IMR-90 (cell line): ENCODE data around the gene COL13A1. TPM values are rescaled to one million over a fixed set of nuclear protein-coding genes. Genes with fewer than 3 reads are reported as not detected.

Experiments
- ATAC-seq: fragments of 200-7000 bp; cut with Tn5 transposase; 2 replicates; pipeline ENCODE4 v1.9.1; 2020; ENCODE audit warnings: low read depth, mild to moderate bottlenecking, moderate library complexity
- BruUV-seq: library from RNA; stranded (reverse); fragments of 400-500 nt; replicated peaks from 2 replicates; lab custom pipeline; 2021; lab: Mats Ljungman, UMichigan
- CTCF ChIA-PET: fragments of 300-600 bp; formaldehyde crosslinking; extraction: SDS; loops from one replicate; lab custom pipeline; 2021; ENCODE audit warnings: antibody characterized with exemption; lab: Yijun Ruan, JAX
- POLR2A ChIA-PET: fragments of 300-600 bp; sonication (Branson Sonifier 250); formaldehyde crosslinking; loops from one replicate; lab custom pipeline; 2022; ENCODE audit warnings: antibody characterized with exemption; ENCODE audit not compliant: unreplicated experiment; lab: Charles Lee
- DNase-seq: peaks from one replicate; pipeline ENCODE4 v3.0.0; 2013
- H2AFZ ChIP-seq: replicated peaks from 2 replicates; pipeline ENCODE3; 2013; ENCODE audit warnings: low read length, mild to moderate bottlenecking; ENCODE audit not compliant: poor library complexity
- H2AK5ac ChIP-seq: 2 replicates; pipeline ENCODE4 v1.6.1; 2013; ENCODE audit warnings: low read depth, low read length, inconsistent platforms
- H2AK9ac ChIP-seq: replicated peaks from 2 replicates; pipeline ENCODE3; 2013; ENCODE audit warnings: mild to moderate bottlenecking, low read depth, low read length, moderate library complexity; ENCODE audit not compliant: poor library complexity
- H2BK120ac ChIP-seq: 2 replicates; pipeline ENCODE4 v1.6.1; 2013; ENCODE audit warnings: low read depth, low read length, inconsistent platforms
- H2BK15ac ChIP-seq: 3 replicates; pipeline ENCODE4 v1.6.1; 2013; ENCODE audit warnings: low read depth, low read length, inconsistent platforms
- H2BK20ac ChIP-seq: 2 replicates; pipeline ENCODE4 v1.6.1; 2013; ENCODE audit warnings: low read depth, mild to moderate bottlenecking, inconsistent platforms, low read length, moderate library complexity
- H2BK5ac ChIP-seq: 2 replicates; pipeline ENCODE4 v1.6.1; 2013; ENCODE audit warnings: mild to moderate bottlenecking, low read depth, low read length, inconsistent platforms; ENCODE audit not compliant: poor library complexity, severe bottlenecking
- H3K14ac ChIP-seq: replicated peaks from 2 replicates; pipeline ENCODE4 v1.6.1; 2013; ENCODE audit warnings: low read depth, low read length, inconsistent platforms
- H3K18ac ChIP-seq: 2 replicates; pipeline ENCODE4 v1.6.1; 2013; ENCODE audit warnings: low read depth, low read length, control low read depth
- H3K23ac ChIP-seq: 2 replicates; pipeline ENCODE4 v1.6.1; 2013; ENCODE audit warnings: low read depth, low read length, inconsistent platforms
- H3K27ac ChIP-seq: 2 replicates; pipeline ENCODE4 v1.5.1; 2013; ENCODE audit warnings: mild to moderate bottlenecking, control low read depth, low read length; ENCODE audit not compliant: insufficient read depth
- H3K27me3 ChIP-seq: 2 replicates; pipeline ENCODE4 v1.6.1; 2013; ENCODE audit warnings: low read length; ENCODE audit not compliant: control insufficient read depth, insufficient read depth
- H3K36me3 ChIP-seq: 2 replicates; pipeline ENCODE4 v1.6.1; 2013; ENCODE audit warnings: low read length, mixed read lengths; ENCODE audit not compliant: control insufficient read depth, insufficient read depth
- H3K4ac ChIP-seq: 2 replicates; pipeline ENCODE4 v1.6.1; 2013; ENCODE audit warnings: low read depth, low read length, inconsistent platforms
- H3K4me1 ChIP-seq: 2 replicates; pipeline ENCODE4 v1.6.1; 2013; ENCODE audit warnings: low read length, mixed read lengths; ENCODE audit not compliant: control insufficient read depth, insufficient read depth
- H3K4me2 ChIP-seq: 2 replicates; pipeline ENCODE4 v1.6.1; 2013; ENCODE audit warnings: low read depth, mild to moderate bottlenecking, control low read depth, low read length, moderate library complexity
- H3K4me3 ChIP-seq: 2 replicates; pipeline ENCODE4 v1.5.1; 2013; ENCODE audit warnings: low read depth, mild to moderate bottlenecking, control low read depth, low read length, moderate library complexity; ENCODE audit not compliant: insufficient read depth
- H3K56ac ChIP-seq: 2 replicates; pipeline ENCODE4 v1.6.1; 2013; ENCODE audit warnings: low read length, inconsistent platforms; ENCODE audit not compliant: insufficient read depth; ENCODE audit errors: extremely low read depth
- H3K79me1 ChIP-seq, 2 experiments: 2 replicates each; pipeline ENCODE4 v1.6.1; 2013; ENCODE audit warnings: low read length in 2 of 2, inconsistent platforms in 1 of 2, low read depth in 1 of 2
- H3K9ac ChIP-seq: 2 replicates; pipeline ENCODE4 v1.6.1; 2013; ENCODE audit warnings: low read depth, low read length, control low read depth
- H3K9me1 ChIP-seq: 2 replicates; pipeline ENCODE4 v1.6.1; 2013; ENCODE audit warnings: low read length, inconsistent platforms; ENCODE audit not compliant: insufficient read depth
- H3K9me3 ChIP-seq: 2 replicates; pipeline ENCODE4 v1.6.1; 2013; ENCODE audit warnings: low read length; ENCODE audit not compliant: control insufficient read depth, insufficient read depth
- H4K20me1 ChIP-seq: 2 replicates; pipeline ENCODE4 v1.6.1; 2013; ENCODE audit warnings: low read length, inconsistent platforms; ENCODE audit not compliant: insufficient read depth
- H4K5ac ChIP-seq: 2 replicates; pipeline ENCODE4 v1.6.1; 2013; ENCODE audit warnings: mild to moderate bottlenecking, low read depth, low read length, control low read depth
- H4K8ac ChIP-seq, 2 experiments: 2 replicates each; pipeline ENCODE4 v1.6.1; 2013; ENCODE audit warnings: low read depth in 2 of 2, low read length in 2 of 2, control low read depth in 1 of 2, inconsistent platforms in 1 of 2
- H4K91ac ChIP-seq: 2 replicates; pipeline ENCODE4 v1.6.1; 2013; ENCODE audit warnings: low read depth, low read length, inconsistent platforms; ENCODE audit not compliant: insufficient read depth
- POLR2A ChIP-seq: IDR thresholded peaks from 2 replicates; pipeline ENCODE4 v1.6.1; 2012; ENCODE audit warnings: mild to moderate bottlenecking, low read depth, low read length
- WGBS, 2 experiments: methylation state at CpG; one replicate each; pipeline versions ENCODE4 v1.1.5 to v1.1.7; 2013; ENCODE audit warnings: missing lambda C conversion rate in 2 of 2; ENCODE audit not compliant: insufficient read length in 1 of 2; ENCODE audit errors: extremely low coverage in 2 of 2; 5-methylcytosine and 5-hydroxymethylcytosine counted together
- dilution Hi-C: fragments of 300-500 bp; cut with HindIII; formaldehyde crosslinking; loops from one replicate; pipeline ENCODE4 v1.14.3; 2018; ENCODE audit warnings: low sequenced_read_pairs; ENCODE audit not compliant: unreplicated experiment
- in situ Hi-C: fragments of 300-500 bp; cut with MboI; formaldehyde crosslinking; loops from 3 replicates; pipeline ENCODE4 v1.14.3; 2019; ENCODE audit warnings: low sequenced_read_pairs, inconsistent platforms, mixed read lengths
- intact Hi-C: fragments of 100-400 bp; cut with micrococcal nuclease; formaldehyde crosslinking; loops from 2 replicates; pipeline ENCODE4 v1.10.0; 2022
- polyA plus RNA-seq, 3 experiments: library from polyadenylated mRNA; depleted of rRNA; stranded (reverse); fragments of >200 nt; gene quantifications; 2 replicates each; pipeline ENCODE4 v1.2.3, GENCODE V29; 2012; ENCODE audit warnings: low replicate concordance in 1 of 3
- total RNA-seq: library from RNA; depleted of rRNA; stranded (reverse); fragments of >200 nt; gene quantifications from 2 replicates; pipeline ENCODE4 v1.2.3, GENCODE V29; 2012

Gene COL13A1
- total and polyA plus RNA-seq, 2 of the 4 experiments (the other 2 are of a cell fraction), result 12.2 to 31.3 TPM

DNA sequence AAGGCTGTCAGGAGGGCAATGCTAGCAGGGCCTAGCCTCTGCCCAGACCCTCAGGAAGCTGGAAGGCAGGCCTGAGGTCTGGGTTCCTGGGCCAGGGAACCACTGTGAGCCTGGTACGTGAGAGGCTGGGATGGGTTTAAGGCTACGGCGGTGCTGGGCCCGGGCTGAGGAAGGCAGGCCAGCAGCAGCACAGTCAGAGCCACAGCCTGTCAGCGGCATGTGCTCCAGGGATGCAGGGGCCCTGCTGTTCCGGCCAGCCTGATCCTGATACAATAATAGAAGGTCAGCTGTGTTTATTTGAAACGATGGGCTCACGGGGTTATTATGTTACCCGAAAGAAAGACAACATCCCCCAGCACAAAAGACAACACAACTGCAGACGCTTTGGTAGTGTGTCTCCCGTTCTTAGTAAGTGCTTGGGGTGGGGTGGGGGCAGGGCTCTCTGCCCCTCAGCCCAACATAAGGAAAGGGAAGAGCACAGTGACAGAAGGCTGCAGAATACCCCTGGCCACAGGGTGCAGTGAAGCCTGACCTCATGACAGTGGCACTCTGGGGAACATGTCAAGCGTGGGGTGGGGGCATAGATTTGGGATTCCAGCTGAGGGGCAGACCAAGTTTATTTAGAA is 95.0 kb downstream of the COL13A1 start:
- H3K4me3 ChIP-seq, result no peak overlapping the region
- H4K5ac ChIP-seq, result no peak overlapping the region
- no peak overlapping the region for H2BK20ac ChIP-seq
- H3K4me2 ChIP-seq, result no peak overlapping the region
- peak overlapping the region; percentile 54 to 58; a peak in 1 of 4 replicates for H4K8ac ChIP-seq
- no peak overlapping the region; the same call in 2 of the 3 replicates for H2BK15ac ChIP-seq
- dilution Hi-C loops (no loop called here), intact Hi-C loops (no loop called here), in situ Hi-C loops (no loop called here)
- peak overlapping the region; percentile 21; the same call in 1 of the 2 replicates for H2AK5ac ChIP-seq
- H4K20me1 ChIP-seq, result 0 out of 2 replicates have a peak, but pooled peaks cover 4% of the 10 kb centered on the region
- no peaks in the 10 kb centered on the region for H3K27me3 ChIP-seq
- no peak for DNase-seq
- WGBS, 2 experiments, result 80% methylated on average over 1 of the region's 12 CpGs; no CpG with 5 or more reads in 1 of the 2 experiments
- CTCF ChIA-PET, result interaction anchor here (1.2 kb wide), 1 partner anchor 96 kb away, joined by 4 read pairs; no protein-coding TSS in a partner anchor
- H3K4me1 ChIP-seq, result peaks cover 11% of the 10 kb centered on the region; the same call in 1 of the 2 replicates
- H2BK120ac ChIP-seq, result no peak overlapping the region
- H2BK5ac ChIP-seq, result no peak overlapping the region
- H3K56ac ChIP-seq, result no peak overlapping the region
- H3K79me1 ChIP-seq, result no peaks in the 10 kb centered on the region
- POLR2A ChIA-PET, result no interaction called here
- H3K27ac ChIP-seq, result no peak overlapping the region
- no peaks in the 10 kb centered on the region for H3K36me3 ChIP-seq
- ATAC-seq, result peak; percentile 31; the same call in 1 of the 2 replicates
- H3K9me1 ChIP-seq, result peaks cover 16% of the 10 kb centered on the region; the same call in 1 of the 2 replicates
- no TSS peak for BruUV-seq
- TF ChIP-seq POLR2A, result no peak
- H3K9me3 ChIP-seq, result no peaks in the 10 kb centered on the region
- H2AK9ac ChIP-seq, result peak overlapping the region; percentile 48
- peak overlapping the region; percentile 40 for H2AFZ ChIP-seq
- peak overlapping the region; percentile 39; the same call in 1 of the 2 replicates for H3K14ac ChIP-seq
- peak overlapping the region; percentile 73; the same call in 1 of the 2 replicates for H3K4ac ChIP-seq
- H3K23ac ChIP-seq, result peak overlapping the region; percentile 36
- peak overlapping the region; percentile 23 for H4K91ac ChIP-seq
- no peak overlapping the region for H3K18ac ChIP-seq
- H3K9ac ChIP-seq, result no peak overlapping the region
